ENCODE measurements around the gene ERGIC1. TPM values are rescaled to one million over a fixed set of nuclear protein-coding genes. Genes with fewer than 3 reads are reported as not detected.
"Not testable (repeated sequence)": the region's sequence is repeated elsewhere in the genome, so short reads cannot be mapped to it uniquely, and the experiment has no call there.

ERGIC1 gene
- total RNA-seq, 1 experiment from 2014 or later = 202 TPM

- no peaks in the 10 kb centered on the region for H3K36me3 ChIP-seq
- H3K27me3 ChIP-seq (replicated peaks) = no peaks in the 10 kb centered on the region
- peaks cover 11% of the 10 kb centered on the region for H3K9me3 ChIP-seq (replicated peaks)
- H3K4me1 ChIP-seq (replicated peaks) = peaks cover 33% of the 10 kb centered on the region
- peak overlapping the region; percentile 16 for H3K4me3 ChIP-seq
- DNase-seq (ENCODE audit: low read depth in 1 of 2, low spot score in 2 of 2) = peak; percentile 87 to 98
- peak overlapping the region; percentile 93 for H3K27ac ChIP-seq
These were observed 27.0 kb upstream of the ERGIC1 start for GRCh38 chr5:172806897-172807672.

- Histone ChIP-seq H3K27me3 (replicated peaks) (no peaks in the 10 kb centered on the region), H3K4me1 (replicated peaks) (peaks cover 26% of the 10 kb centered on the region), H3K27ac (peak overlapping the region; percentile 93), H3K36me3 (no peaks in the 10 kb centered on the region), H3K9me3 (replicated peaks) (peaks cover 11% of the 10 kb centered on the region), H3K4me3 (peak overlapping the region; percentile 16)
- no peak for DNase-seq (ENCODE audit: low read depth in 1 of 2, low spot score in 2 of 2)
These were observed 26.2 kb upstream of the ERGIC1 start for GRCh38 chr5:172807766-172808311.

GRCh38 chr5:172809774-172810173 lies 24.3 kb upstream of the ERGIC1 start:
- DNase-seq (ENCODE audit: low read depth in 1 of 2, low spot score in 2 of 2) = no peak
- H3K27ac ChIP-seq = no peak overlapping the region
- H3K4me3 ChIP-seq = no peak overlapping the region
- peaks cover 23% of the 10 kb centered on the region for H3K4me1 ChIP-seq (replicated peaks)
- H3K27me3 ChIP-seq (replicated peaks) = no peaks in the 10 kb centered on the region
- H3K9me3 ChIP-seq (replicated peaks) = peaks cover 11% of the 10 kb centered on the region
- no peaks in the 10 kb centered on the region for H3K36me3 ChIP-seq

DNA sequence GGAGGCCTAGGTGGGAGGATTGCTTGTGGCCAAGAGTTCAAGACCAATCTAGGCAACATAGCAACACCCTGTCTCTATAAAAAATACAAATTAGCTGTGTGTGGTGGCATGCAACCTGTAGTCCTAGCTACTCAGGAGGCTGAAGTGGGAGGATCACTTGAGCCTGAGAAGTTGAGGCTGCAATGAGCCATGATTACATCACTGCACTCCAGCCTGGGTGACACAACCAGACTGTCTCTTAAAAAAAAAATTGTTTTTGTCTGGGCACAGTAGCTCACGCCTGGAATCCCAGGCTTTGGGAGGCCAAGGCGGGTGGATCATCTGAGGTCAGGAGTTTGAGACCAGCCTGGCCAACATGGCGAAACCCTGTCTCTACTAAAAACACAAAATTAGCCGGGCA lies 23.1 kb upstream of the ERGIC1 start:
- not testable (repeated sequence) for DNase-seq (ENCODE audit: low read depth in 1 of 2, low spot score in 2 of 2); H3K27me3 ChIP-seq (replicated peaks); H3K27ac ChIP-seq; H3K4me3 ChIP-seq; H3K36me3 ChIP-seq
- Histone ChIP-seq H3K4me1 (replicated peaks) (peaks cover 23% of the 10 kb centered on the region), H3K9me3 (replicated peaks) (peaks cover 11% of the 10 kb centered on the region)

- peaks cover 22% of the 10 kb centered on the region for H3K4me1 ChIP-seq (replicated peaks)
- H3K4me3 ChIP-seq = no peak overlapping the region
- no peaks in the 10 kb centered on the region for H3K27me3 ChIP-seq (replicated peaks)
- H3K36me3 ChIP-seq = no peaks in the 10 kb centered on the region
- DNase-seq (ENCODE audit: low read depth in 1 of 2, low spot score in 2 of 2) = no peak
- no peak overlapping the region for H3K27ac ChIP-seq
- H3K9me3 ChIP-seq (replicated peaks) = no peaks in the 10 kb centered on the region; the same call in 1 of the 2 replicates
These were observed 18.4 kb upstream of the ERGIC1 start for GRCh38 chr5:172815631-172816030.

GRCh38 chr5:172816925-172817562 lies 17.0 kb upstream of the ERGIC1 start:
- DNase-seq (ENCODE audit: low read depth in 1 of 2, low spot score in 2 of 2) = peak; percentile 54 to 69
- Histone ChIP-seq H3K9me3 (replicated peaks) (no peaks in the 10 kb centered on the region; the same call in 1 of the 2 replicates), H3K27ac (no peak overlapping the region), H3K36me3 (no peaks in the 10 kb centered on the region), H3K4me1 (replicated peaks) (peaks cover 22% of the 10 kb centered on the region), H3K27me3 (replicated peaks) (no peaks in the 10 kb centered on the region), H3K4me3 (no peak overlapping the region)

- Histone ChIP-seq H3K27me3 (replicated peaks) (no peaks in the 10 kb centered on the region), H3K27ac (no peak overlapping the region), H3K36me3 (no peaks in the 10 kb centered on the region), H3K4me3 (no peak overlapping the region), H3K4me1 (replicated peaks) (peaks cover 22% of the 10 kb centered on the region), H3K9me3 (replicated peaks) (no peaks in the 10 kb centered on the region; the same call in 1 of the 2 replicates)
- no peak for DNase-seq (ENCODE audit: low read depth in 1 of 2, low spot score in 2 of 2)
These were observed 16.4 kb upstream of the ERGIC1 start for GRCh38 chr5:172817664-172818063.

- no peak overlapping the region for H3K27ac ChIP-seq
- H3K9me3 ChIP-seq (replicated peaks) = no peaks in the 10 kb centered on the region; the same call in 1 of the 2 replicates
- H3K4me1 ChIP-seq (replicated peaks) = peaks cover 22% of the 10 kb centered on the region
- no peak for DNase-seq (ENCODE audit: low read depth in 1 of 2, low spot score in 2 of 2)
- no peaks in the 10 kb centered on the region for H3K27me3 ChIP-seq (replicated peaks)
- no peaks in the 10 kb centered on the region for H3K36me3 ChIP-seq
- no peak overlapping the region for H3K4me3 ChIP-seq
These were observed 16.0 kb upstream of the ERGIC1 start for GRCh38 chr5:172818081-172818480.

DNA sequence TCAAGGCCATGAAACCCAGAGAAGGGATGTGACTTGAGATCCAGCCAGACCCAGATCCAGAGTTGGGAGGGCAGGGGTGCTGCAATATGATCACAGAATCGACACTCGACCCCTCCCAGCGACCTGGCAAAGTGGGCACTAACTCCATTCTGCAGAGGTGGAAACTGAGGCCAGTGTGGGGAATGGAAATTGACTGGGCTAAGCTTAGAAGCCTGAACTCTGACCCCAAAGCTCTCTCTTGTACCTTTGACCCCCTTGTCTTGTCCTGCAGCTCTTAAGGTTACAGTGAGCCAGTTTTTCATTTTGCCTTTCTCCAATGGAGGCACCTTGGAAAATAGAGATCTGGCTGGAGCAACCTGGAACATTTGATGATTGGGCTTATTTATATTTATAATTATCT lies 14.5 kb upstream of the ERGIC1 start:
- Histone ChIP-seq H3K4me3 (no peak overlapping the region), H3K9me3 (replicated peaks) (no peaks in the 10 kb centered on the region; the same call in 1 of the 2 replicates), H3K4me1 (replicated peaks) (peaks cover 22% of the 10 kb centered on the region), H3K36me3 (no peaks in the 10 kb centered on the region), H3K27me3 (replicated peaks) (no peaks in the 10 kb centered on the region), H3K27ac (no peak overlapping the region)
- DNase-seq (ENCODE audit: low read depth in 1 of 2, low spot score in 2 of 2) = no peak

DNA sequence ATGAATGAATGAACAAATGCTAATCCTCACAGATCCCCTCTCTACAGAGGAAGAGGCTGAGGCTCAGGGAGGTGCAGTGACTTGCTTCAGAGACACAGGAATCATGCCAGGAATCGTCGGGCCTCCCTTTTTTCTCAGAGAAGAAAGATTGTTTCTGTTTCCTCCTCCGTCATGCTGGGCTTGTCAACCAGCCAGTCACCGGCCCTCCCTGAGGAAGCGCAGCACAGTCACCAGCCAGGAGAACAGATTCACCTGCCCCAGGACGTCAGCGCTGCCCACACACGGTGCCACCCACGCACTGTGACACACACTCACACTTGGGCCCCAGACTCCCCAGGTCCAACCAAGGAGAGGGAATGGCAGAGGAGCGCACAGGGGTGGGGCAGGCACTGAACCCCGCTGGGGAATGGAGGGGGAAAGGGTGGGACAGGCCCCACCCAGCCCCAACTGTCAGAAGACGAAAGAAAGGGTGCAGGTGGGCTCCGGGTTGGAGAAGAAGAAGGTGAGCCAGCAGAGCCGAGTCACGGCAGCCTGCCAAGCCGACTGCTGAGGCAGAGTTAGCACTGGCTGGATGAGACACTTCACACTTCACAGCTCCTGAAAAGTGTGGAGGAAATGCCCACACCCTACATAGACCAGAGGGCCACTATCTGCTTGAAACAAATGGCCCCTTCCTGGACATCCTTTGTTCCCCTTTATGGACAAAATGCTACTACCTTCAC lies 13.8 kb upstream of the ERGIC1 start:
- peaks cover 22% of the 10 kb centered on the region for H3K4me1 ChIP-seq (replicated peaks)
- DNase-seq (ENCODE audit: low read depth in 1 of 2, low spot score in 2 of 2) = peak; percentile 43 to 64
- H3K9me3 ChIP-seq (replicated peaks) = peaks cover 1% of the 10 kb centered on the region
- H3K36me3 ChIP-seq = no peaks in the 10 kb centered on the region; the same call in 1 of the 2 replicates
- H3K27ac ChIP-seq = no peak overlapping the region
- H3K27me3 ChIP-seq (replicated peaks) = no peaks in the 10 kb centered on the region
- no peak overlapping the region for H3K4me3 ChIP-seq

- no peak overlapping the region for H3K4me3 ChIP-seq
- H3K9me3 ChIP-seq (replicated peaks) = peaks cover 8% of the 10 kb centered on the region
- peaks cover 18% of the 10 kb centered on the region for H3K4me1 ChIP-seq (replicated peaks)
- H3K27ac ChIP-seq = no peak overlapping the region
- no peaks in the 10 kb centered on the region; the same call in 1 of the 2 replicates for H3K36me3 ChIP-seq
- no peaks in the 10 kb centered on the region for H3K27me3 ChIP-seq (replicated peaks)
- no peak for DNase-seq (ENCODE audit: low read depth in 1 of 2, low spot score in 2 of 2)
These were observed 12.6 kb upstream of the ERGIC1 start for GRCh38 chr5:172821340-172821985.

DNA sequence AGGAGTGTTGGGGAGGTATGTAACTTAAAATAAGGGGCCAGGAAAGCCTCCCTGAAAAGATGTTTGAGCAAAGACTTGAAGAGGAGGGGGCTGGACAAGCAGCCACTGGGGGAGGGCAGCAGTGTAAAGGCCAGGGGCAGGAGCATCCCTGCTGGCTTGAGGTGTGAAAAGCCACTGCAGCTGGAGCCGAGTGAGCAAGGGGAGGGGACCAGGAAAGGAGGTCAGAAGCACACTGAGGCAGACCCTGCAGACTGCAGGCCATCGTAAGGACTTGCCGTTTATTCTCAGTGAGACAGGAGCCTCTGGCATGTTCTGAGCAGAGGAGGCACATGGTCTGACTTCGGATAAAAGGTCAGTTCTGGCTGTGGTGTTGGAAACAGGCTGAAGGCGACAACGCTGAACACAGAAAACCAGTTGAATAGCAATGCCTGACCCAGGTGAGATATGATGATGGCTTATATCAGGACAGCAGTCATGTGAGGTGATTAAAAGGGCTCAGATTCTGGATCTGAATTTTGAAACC lies 10.2 kb upstream of the ERGIC1 start:
- no peaks in the 10 kb centered on the region; the same call in 1 of the 2 replicates for H3K36me3 ChIP-seq
- H3K4me3 ChIP-seq = no peak overlapping the region
- no peaks in the 10 kb centered on the region for H3K27me3 ChIP-seq (replicated peaks)
- no peak for DNase-seq (ENCODE audit: low read depth in 1 of 2, low spot score in 2 of 2)
- no peak overlapping the region for H3K27ac ChIP-seq
- peaks cover 15% of the 10 kb centered on the region for H3K4me1 ChIP-seq (replicated peaks)
- peaks cover 8% of the 10 kb centered on the region for H3K9me3 ChIP-seq (replicated peaks)

- peaks cover 16% of the 10 kb centered on the region for H3K4me1 ChIP-seq (replicated peaks)
- H3K4me3 ChIP-seq = no peak overlapping the region
- H3K27ac ChIP-seq = no peak overlapping the region
- no peaks in the 10 kb centered on the region for H3K27me3 ChIP-seq (replicated peaks)
- peaks cover 8% of the 10 kb centered on the region for H3K9me3 ChIP-seq (replicated peaks)
- no peak for DNase-seq (ENCODE audit: low read depth in 1 of 2, low spot score in 2 of 2)
- no peaks in the 10 kb centered on the region; the same call in 1 of the 2 replicates for H3K36me3 ChIP-seq
These were observed 8.3 kb upstream of the ERGIC1 start for GRCh38 chr5:172825610-172826204.

Measured in SJSA1 (cell line).